Spinal cord (tissue), 10 donors: Measurements from ENCODE around the gene MRPL2. TPM values are rescaled to one million over a fixed set of nuclear protein-coding genes. Genes with fewer than 3 reads are reported as not detected.
A peak's percentile ranks its signal among the peaks of the same experiment; 100 is the strongest.

Experiments
- DNase-seq, 6 donors: peaks; one replicate each; pipeline versions ENCODE4 v3.0.0 to v3.0.0-alpha.2; 2013 to 2015; ENCODE audit warnings: low spot score in 6 of 6, low read depth in 4 of 6
- H3K27ac ChIP-seq: one replicate; pipeline ENCODE4 v1.5.1; 2013; ENCODE audit warnings: low read depth, low read length, control low read depth
- H3K27me3 ChIP-seq: one replicate; pipeline ENCODE4 v1.6.1; 2013; ENCODE audit warnings: low read length; ENCODE audit not compliant: control insufficient read depth, insufficient read depth
- H3K36me3 ChIP-seq: one replicate; pipeline ENCODE4 v1.6.1; 2013; ENCODE audit warnings: low read length; ENCODE audit not compliant: control insufficient read depth, insufficient read depth
- H3K4me1 ChIP-seq: one replicate; pipeline ENCODE4 v1.6.1; 2013; ENCODE audit warnings: low read length; ENCODE audit not compliant: control insufficient read depth, insufficient read depth
- H3K4me3 ChIP-seq: one replicate; pipeline ENCODE4 v1.5.1; 2013; ENCODE audit warnings: low read depth, low read length, control low read depth
- H3K9me3 ChIP-seq: one replicate; pipeline ENCODE4 v1.6.1; 2013; ENCODE audit warnings: low read length; ENCODE audit not compliant: control insufficient read depth, insufficient read depth
- WGBS: methylation state at CpG from one replicate; pipeline ENCODE4 v1.1.5; 2013; ENCODE audit warnings: missing lambda C conversion rate; ENCODE audit not compliant: insufficient coverage; 5-methylcytosine and 5-hydroxymethylcytosine counted together
- polyA plus RNA-seq, 2 donors: library from polyadenylated mRNA; unstranded; fragments of 120-200 nt; gene quantifications; one replicate each; pipeline ENCODE4 v1.2.1, GENCODE V29; 2013; ENCODE audit not compliant: insufficient read length in 2 of 2
- total RNA-seq, 2 donors: library from RNA; depleted of rRNA in 1 of 2; stranded (reverse); fragments of 120-200 nt in 1 of 2; fragments of >200 nt in 1 of 2; gene quantifications; one replicate each; pipeline versions ENCODE4 v1.2.3 to v1.2.4, GENCODE V29; 2013 to 2014
- donor health status: healthy.

Gene MRPL2
- total and polyA plus RNA-seq, 4 donors: 11.8 to 57.1 (median 40.0) TPM

DNA sequence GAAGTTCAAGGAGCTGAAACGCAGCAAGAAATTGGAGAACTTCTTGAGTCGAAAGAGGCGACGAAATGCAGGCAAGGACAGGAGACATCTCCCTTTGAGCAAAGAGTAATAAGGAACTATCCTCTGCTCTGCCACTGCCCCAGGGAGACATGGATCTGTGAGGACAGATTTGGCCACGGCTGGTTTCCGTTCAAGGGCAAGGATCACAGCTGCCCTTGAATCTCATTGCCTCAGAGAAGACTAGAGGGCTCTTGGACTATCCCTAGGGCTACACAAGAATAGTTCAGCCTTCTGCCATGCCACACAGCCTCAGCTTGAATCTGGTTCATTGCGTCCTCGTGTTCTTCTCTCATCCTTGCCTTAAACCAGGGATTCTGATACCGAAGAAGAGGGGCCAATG, 30.1 kb downstream of the MRPL2 start:
- no peaks in the 10 kb centered on the region for H3K27me3 ChIP-seq
- H3K9me3 ChIP-seq: no peaks in the 10 kb centered on the region
- WGBS: 94% methylated on average over 9 of the region's 9 CpGs
- no peak for DNase-seq
- H3K4me1 ChIP-seq: no peaks in the 10 kb centered on the region
- peaks cover 79% of the 10 kb centered on the region for H3K36me3 ChIP-seq
- no peak overlapping the region for H3K4me3 ChIP-seq
- H3K27ac ChIP-seq: no peak overlapping the region

DNA sequence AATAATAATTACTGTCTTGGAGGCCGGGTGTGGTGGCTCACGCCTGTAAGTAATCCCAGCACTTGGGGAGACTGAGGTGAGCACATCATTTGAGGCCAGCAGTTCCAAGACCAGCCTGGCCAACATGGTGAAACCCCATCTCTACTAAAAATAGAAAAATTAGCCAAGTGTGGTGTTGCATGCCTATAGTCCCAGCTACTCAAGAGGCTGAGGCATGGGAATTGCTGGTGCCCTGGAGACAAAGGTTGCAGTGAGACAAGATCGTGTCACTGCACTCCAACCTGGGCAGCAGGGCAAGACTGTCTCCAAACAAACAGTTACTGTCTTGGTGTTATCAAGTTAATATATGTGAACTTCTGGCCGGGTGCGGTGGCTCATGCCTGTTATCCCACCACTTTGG, 32.9 kb downstream of the MRPL2 start:
- WGBS: 100% methylated on average over 3 of the region's 5 CpGs
- peaks cover 12% of the 10 kb centered on the region for H3K4me1 ChIP-seq
- H3K9me3 ChIP-seq: no peaks in the 10 kb centered on the region
- no peak for DNase-seq
- no peaks in the 10 kb centered on the region for H3K27me3 ChIP-seq
- H3K36me3 ChIP-seq: peaks cover 74% of the 10 kb centered on the region
- no peak overlapping the region for H3K27ac ChIP-seq
- H3K4me3 ChIP-seq: no peak overlapping the region

DNA sequence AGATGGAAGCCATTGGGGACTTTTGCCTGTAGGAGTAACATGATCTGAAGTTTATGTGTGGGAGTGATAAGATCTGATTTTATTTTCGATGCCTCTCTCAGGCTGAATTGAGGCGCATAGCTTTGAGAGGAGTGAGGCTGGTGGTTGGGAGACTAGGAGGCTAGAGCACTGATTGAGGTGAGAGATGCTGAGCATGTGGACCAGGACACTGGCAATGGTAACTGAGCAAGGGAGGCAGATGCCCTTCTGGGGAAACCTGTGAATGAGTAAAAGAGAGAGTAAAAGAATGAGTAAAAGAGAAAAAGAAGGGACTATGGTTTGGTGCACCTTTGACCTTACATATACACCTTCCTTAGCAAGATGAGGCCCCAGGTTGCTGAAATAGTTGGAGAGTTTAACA, 34.8 kb downstream of the MRPL2 start:
- Histone ChIP-seq H3K27ac (no peak overlapping the region), H3K4me1 (peaks cover 22% of the 10 kb centered on the region), H3K9me3 (no peaks in the 10 kb centered on the region), H3K27me3 (no peaks in the 10 kb centered on the region), H3K4me3 (no peak overlapping the region), H3K36me3 (peaks cover 74% of the 10 kb centered on the region)
- no peak for DNase-seq
- WGBS: 100% methylated on average over 2 of the region's 2 CpGs

DNA sequence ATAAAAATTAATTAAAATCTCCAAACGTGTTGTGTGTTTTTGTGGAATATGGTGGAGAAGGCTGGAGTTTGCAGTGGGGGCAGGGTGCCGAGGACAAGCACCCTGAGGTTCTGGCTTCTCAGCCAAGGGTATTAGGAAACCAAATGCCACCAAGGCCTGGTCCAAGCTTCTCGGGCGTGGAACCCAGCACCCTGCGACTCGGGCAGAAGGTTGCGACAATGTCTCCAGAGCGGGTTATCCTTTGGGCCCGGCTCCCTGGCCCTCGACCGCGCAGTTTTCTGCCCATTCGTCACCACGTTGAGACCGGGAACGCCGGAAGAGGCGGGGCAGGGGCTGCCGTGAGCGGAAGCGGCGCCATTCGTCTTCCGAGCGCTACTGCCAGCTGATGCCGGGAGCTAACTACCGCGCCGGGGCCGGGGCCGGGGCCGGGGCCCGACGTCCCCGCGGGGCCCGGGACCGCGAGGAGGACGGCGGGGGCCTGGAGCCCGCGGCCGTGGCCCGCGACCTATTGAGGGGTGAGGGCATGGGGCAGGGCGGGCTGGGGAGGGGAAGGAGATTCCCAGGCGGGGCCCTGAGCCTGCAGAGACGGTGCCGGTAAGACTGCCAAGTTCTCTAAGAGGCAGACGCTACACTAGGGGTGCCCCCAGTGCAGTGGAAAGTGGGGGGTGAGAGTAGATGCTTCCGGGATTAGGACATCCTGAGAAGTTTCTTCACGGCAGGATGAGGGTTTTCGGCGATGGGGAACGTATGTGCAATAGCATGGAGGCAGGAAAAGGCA, 37.8 kb downstream of the MRPL2 start, which contains the start of gene RRP36:
Gene RRP36, plus strand, starts transcription at position 354 of the 778 bp plus-strand sequence. Its CDS starts 32 bp downstream, at position 386.
- Histone ChIP-seq H3K27me3 (no peaks in the 10 kb centered on the region), H3K4me1 (peaks cover 30% of the 10 kb centered on the region), H3K4me3 (peak within 1 kb of the TSS; percentile 77), H3K36me3 (peaks cover 72% of the 10 kb centered on the region), H3K27ac (peak within 1 kb of the TSS; percentile 92), H3K9me3 (no peaks in the 10 kb centered on the region)
- WGBS: under 1% methylated on average over 56 of the region's 56 CpGs
- peak; percentile 46 to 92 (median 66) for DNase-seq

DNA sequence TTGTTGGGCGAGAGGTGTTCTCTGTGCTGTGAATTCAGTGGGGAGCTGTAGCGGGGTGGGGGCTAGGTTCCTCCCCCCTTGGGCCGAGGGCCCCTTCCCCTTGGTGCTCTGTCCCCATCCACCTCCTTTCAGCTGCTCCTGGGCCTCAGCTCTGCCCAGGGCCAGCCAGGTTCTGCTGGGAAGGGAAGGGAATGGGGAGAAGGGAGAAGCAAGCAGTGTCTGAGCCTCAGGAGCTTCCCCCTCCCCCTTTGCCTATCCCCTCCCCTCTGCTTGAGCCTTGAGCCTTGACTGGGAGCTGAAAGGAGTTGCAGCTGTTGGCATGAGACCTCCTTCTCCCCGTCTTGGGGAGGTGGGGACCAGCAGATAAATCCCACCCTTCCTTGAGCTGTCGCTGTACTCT, 38.4 kb downstream of the MRPL2 start:
- Histone ChIP-seq H3K9me3 (no peaks in the 10 kb centered on the region), H3K27ac (peak overlapping the region; percentile 92), H3K27me3 (no peaks in the 10 kb centered on the region), H3K36me3 (peaks cover 66% of the 10 kb centered on the region), H3K4me1 (peaks cover 36% of the 10 kb centered on the region), H3K4me3 (peak overlapping the region; percentile 77)
- WGBS: no CpG with 5 or more reads among the region's 5 CpGs
- no peak for DNase-seq

DNA sequence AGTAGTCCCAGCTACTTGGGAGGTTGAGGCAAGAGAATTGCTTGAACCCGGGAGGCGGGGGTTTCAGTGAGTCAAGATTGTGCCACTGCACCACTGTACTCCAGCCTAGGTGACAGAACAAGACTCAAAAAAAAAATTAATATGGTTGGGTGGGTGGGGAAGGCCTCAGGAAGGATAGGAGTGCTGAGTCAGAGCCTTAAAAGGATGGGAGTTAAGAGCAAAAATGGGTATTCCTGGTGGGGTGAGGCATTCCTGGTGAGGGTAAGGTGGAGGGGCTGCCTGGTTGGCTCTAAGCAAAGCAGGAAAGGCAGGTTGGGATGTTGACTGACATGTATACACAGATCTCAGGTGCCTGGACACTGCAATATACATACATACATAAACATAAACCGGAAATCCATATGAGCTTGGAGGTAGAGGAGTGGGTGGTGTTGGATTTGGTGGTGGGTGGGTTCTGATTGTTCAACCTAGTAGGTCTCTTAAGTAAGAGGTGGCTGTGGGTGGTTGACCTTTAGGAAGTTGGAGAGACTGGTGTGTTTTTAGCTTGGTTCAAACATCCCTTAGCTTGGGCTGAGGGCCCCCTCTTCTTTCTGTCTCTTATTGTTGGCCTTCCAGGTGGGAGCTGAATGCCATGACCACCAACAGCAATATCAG, 39.1 kb downstream of the MRPL2 start:
- WGBS: 93% methylated on average over 2 of the region's 3 CpGs
- no peak for DNase-seq
- Histone ChIP-seq H3K36me3 (peaks cover 59% of the 10 kb centered on the region), H3K4me1 (peaks cover 43% of the 10 kb centered on the region), H3K27me3 (no peaks in the 10 kb centered on the region), H3K9me3 (no peaks in the 10 kb centered on the region), H3K4me3 (no peak overlapping the region), H3K27ac (no peak overlapping the region)

DNA sequence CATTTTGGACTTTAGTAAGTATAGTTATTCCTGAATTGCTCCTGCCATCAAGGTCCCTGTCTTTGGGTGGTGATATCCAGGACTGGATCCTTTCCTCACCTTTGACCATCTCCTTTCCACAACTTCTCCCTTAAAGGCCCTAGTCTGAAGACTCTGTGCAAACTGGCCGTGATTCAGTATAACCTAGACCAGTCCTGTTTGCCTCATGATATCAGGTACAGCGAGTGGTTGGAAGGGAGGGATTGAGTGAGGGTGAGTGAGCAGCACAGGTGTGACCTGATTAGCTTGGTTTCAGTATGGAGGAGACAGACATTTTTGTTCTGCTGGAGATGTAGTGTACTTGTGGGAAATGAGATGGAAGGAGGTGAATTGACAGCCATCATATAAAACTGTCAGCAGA, 40.1 kb downstream of the MRPL2 start:
- Histone ChIP-seq H3K4me1 (peaks cover 51% of the 10 kb centered on the region), H3K27ac (no peak overlapping the region), H3K9me3 (no peaks in the 10 kb centered on the region), H3K36me3 (peaks cover 51% of the 10 kb centered on the region), H3K4me3 (no peak overlapping the region), H3K27me3 (no peaks in the 10 kb centered on the region)
- DNase-seq: no peak
- WGBS: 96% methylated on average over 2 of the region's 2 CpGs

DNA sequence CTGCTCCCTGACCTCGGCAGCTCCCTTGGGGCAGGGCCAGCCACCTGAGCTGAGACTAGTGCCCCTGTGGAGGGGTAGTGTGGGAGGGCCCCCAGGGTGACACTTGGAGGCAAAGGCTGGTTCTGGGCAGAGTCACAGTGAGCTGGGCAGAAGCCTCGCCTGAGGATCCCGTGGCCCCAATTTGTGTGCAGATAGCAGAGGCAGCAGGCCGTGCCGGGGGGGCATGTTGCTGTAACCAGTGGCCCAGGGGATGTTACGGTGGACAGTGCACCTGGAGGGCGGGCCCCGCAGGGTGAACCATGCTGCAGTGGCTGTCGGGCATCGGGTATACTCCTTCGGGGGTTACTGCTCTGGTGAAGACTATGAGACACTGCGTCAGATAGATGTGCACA, 42.3 kb downstream of the MRPL2 start:
- Histone ChIP-seq H3K4me1 (peaks cover 57% of the 10 kb centered on the region), H3K27ac (no peak overlapping the region), H3K9me3 (no peaks in the 10 kb centered on the region), H3K4me3 (no peak overlapping the region), H3K36me3 (peaks cover 48% of the 10 kb centered on the region), H3K27me3 (no peaks in the 10 kb centered on the region)
- no peak for DNase-seq
- 90% methylated on average over 12 of the region's 12 CpGs for WGBS

DNA sequence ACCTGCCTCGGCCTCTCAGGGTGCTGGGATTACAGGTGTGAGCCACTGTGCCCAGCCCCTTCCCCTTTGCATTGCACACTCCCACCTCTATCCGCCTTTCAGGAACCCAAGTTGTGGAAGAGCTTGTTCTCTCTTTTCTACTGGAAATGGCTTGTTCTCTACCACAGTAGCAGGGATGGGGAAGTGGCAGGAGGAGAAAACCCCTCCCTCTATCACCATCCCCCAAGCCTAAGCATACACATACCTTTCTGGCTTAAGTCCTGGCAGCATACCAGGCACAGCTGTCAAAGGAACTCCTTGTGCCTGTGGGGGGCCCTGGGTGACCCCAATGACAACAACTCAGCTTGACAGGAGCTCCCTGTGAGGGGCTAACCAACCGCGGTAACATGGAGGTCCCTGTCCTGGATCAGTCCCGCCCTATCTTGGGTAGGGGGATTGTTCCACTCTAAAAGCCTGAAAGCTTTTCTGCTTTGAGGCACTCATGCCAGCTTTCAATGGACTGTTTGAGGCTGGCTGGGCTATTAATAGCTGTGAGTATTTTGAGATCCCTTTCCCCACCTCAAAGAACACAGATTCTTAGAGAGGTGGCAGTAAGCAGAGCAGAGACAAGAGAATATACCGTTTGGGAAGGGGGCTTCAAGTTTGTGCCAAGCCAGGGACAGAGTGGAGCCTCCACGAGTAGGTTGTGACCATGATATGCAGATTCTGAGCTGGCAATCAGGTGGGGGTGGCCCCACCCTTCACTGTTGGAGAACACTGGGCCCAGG, 42.9 kb downstream of the MRPL2 start:
- H3K4me1 ChIP-seq: peaks cover 61% of the 10 kb centered on the region
- H3K27ac ChIP-seq: no peak overlapping the region
- H3K4me3 ChIP-seq: no peak overlapping the region
- no peaks in the 10 kb centered on the region for H3K27me3 ChIP-seq
- DNase-seq: no peak
- peaks cover 54% of the 10 kb centered on the region for H3K36me3 ChIP-seq
- H3K9me3 ChIP-seq: no peaks in the 10 kb centered on the region
- 80% methylated on average over 6 of the region's 7 CpGs for WGBS
